Measurements from ENCODE around the gene OR2H1.
"Not testable (repeated sequence)": the region's sequence is repeated elsewhere in the genome, so short reads cannot be mapped to it uniquely, and the experiment has no call there.

Gene OR2H1

DNA sequence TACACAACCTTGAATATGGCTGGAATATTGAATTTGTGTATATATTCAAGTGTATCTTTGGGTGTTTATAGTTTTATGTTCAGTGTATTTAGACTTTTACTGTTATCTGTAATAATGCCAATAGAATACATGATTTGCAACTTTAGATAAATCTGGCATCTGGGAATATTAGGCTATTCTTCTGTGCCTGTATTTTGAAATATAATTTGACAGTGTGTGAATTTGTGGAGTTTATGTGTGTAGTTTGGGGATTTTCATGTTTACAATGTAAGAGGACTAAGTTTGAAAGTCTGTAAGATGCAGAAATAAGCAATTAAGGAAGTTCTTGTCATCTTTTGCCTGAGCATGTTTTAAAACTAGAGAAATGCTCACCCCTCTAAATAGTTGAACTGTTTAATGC, 17.9 kb upstream of the OR2H1 start, which contains the start of gene OR10C1:
OR10C1 (plus strand) TSS at position 301 of the 400 bp plus-strand sequence. CDS start 710 bp downstream, outside the sequence.
- TF ChIP-seq, protein P1, sequence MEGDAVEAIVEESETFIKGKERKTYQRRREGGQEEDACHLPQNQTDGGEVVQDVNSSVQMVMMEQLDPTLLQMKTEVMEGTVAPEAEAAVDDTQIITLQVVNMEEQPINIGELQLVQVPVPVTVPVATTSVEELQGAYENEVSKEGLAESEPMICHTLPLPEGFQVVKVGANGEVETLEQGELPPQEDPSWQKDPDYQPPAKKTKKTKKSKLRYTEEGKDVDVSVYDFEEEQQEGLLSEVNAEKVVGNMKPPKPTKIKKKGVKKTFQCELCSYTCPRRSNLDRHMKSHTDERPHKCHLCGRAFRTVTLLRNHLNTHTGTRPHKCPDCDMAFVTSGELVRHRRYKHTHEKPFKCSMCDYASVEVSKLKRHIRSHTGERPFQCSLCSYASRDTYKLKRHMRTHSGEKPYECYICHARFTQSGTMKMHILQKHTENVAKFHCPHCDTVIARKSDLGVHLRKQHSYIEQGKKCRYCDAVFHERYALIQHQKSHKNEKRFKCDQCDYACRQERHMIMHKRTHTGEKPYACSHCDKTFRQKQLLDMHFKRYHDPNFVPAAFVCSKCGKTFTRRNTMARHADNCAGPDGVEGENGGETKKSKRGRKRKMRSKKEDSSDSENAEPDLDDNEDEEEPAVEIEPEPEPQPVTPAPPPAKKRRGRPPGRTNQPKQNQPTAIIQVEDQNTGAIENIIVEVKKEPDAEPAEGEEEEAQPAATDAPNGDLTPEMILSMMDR (conservative IDR thresholded peaks at IDR 0.05; ENCODE audit: control insufficient read depth, insufficient read depth, low read depth, low read length), result no peak
- no peak for DNase-seq (ENCODE audit: low read depth)
- H3K4me3 ChIP-seq (ENCODE audit: control insufficient read depth, low read depth, low read length), result no peak within 1 kb of the TSS

DNA sequence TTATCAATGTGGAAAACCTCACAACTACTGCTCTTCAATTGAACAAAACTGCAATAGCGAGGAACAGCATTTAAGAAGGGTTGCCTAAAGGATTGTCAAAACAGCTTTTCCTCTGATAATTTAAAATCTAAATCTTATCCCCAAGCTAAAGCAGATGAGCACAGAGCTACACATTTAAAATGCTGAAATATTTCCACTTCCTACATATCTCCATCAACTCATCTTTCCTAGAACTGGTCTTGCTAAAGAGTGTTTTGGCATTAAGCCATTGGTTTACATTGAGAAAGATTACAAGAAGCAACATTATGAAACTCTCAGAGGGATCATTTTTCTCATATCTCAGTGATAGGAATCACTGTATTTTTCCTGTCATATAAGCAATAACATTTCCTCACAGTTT, 14.2 kb upstream of the OR2H1 start:
- no peak for DNase-seq (ENCODE audit: low read depth)
- TF ChIP-seq, protein P1 (conservative IDR thresholded peaks at IDR 0.05; ENCODE audit: control insufficient read depth, insufficient read depth, low read depth, low read length), result no peak
- H3K4me3 ChIP-seq (ENCODE audit: control insufficient read depth, low read depth, low read length), result no peak overlapping the region

DNA sequence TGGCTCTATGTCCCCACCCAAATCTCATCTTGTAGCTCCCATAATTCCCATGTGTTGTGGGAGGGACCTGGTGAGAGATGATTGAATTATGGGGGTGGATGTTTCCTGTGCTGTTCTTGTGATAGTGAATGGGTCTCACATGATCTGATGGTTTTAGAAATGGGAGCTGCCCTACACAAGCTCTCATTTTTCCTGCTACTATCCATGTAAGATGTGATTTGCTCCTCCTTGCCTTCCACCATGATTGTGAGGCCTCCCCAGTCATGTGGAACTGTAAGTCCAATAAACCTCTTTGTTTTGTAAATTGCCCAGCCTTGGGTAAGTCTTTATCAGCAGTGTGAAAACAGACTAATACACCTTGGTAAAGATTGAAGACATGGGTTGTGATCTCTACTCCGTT, 12.9 kb upstream of the OR2H1 start:
- not testable (repeated sequence) for H3K4me3 ChIP-seq (ENCODE audit: control insufficient read depth, low read depth, low read length); DNase-seq (ENCODE audit: low read depth)

DNA sequence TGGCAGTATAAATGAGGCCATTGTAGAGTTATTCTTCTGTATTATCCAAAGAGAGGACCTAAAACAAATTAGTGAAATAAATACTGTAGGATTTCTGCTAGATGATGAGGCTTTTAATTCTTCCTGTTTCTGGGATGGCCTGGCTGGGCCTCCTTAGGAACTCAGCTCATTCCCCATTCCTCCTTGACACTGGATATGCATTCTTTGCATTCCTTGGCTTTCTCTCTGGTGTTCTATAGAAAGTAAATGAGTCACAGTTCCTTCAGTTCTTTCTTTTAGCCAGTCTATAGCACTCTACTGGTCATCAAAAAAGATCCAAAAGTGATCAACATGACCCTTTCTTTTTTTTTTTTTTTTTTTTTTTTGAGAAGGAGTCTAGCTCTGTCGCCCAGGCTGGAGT, 9.3 kb upstream of the OR2H1 start:
- DNase-seq (ENCODE audit: low read depth), result no peak
- H3K4me3 ChIP-seq (ENCODE audit: control insufficient read depth, low read depth, low read length), result no peak overlapping the region
- TF ChIP-seq, protein P1 (conservative IDR thresholded peaks at IDR 0.05; ENCODE audit: control insufficient read depth, insufficient read depth, low read depth, low read length), result no peak

DNA sequence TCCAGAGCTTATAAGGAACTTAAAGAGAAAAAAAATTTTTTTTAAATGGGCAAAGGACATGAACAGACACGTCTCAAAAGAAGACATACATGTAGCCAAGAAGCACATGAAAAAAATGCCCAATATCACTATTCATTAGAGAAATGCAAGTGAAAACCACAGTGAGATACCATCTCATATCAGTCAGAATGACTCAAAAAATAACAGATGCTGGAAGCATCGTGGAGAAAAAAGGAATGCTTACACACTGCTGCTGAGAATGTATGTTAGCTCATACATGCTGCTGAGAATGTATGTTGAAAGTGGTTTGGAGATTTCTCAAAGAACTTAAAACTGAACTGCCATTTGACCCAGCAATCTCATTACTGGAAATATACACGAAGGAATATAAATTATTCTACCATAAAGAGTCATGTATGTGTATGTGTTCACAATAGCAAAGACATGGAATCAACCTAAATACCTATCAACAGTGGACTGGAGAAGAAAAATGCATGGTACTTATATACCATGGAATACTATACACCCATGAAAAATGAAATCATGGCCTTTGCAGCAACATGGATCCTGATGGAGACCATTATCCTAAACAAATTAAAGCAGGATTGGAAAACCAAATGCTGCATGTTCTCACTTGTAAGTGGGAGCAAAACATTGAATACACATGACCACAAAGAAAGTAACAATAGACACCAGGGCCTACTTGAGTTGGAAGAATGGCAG, 5.3 kb upstream of the OR2H1 start:
- TF ChIP-seq, protein P1 (conservative IDR thresholded peaks at IDR 0.05; ENCODE audit: control insufficient read depth, insufficient read depth, low read depth, low read length), result no peak
- H3K4me3 ChIP-seq (ENCODE audit: control insufficient read depth, low read depth, low read length), result no peak overlapping the region

DNA sequence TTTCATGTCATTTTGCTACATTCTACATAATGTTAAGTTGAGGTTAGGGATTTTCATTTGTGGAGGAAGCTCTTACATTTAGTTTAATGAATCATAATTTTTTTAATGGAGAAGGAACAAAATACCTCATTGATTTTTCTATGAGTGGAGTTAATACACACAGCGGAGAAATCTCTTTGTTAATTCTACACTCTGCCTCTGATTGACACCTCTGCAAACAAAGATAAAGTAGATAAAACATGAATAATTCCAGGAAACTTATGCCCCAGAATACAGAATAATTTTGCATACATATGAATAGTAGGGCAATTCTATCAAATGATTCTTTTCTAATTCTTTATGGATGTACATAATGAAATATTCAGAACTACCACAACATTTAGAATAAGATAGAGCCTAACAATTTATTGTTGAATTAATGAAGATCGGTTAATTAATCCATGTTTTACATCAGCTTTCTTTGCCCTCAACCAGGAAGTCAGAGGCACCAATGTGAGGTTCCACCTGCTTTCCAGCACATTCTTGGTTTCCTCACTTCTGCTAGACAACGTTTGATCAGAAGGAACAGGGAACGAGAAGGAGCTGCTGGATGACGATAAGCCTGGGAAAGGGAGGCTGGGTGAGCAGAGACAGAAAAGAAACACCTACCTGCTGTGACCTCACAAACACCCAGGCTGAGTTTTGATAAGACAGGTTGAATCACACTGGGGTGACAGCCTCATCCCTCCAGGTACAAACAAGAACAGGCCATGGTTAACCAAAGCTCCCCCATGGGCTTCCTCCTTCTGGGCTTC, 4.3 kb downstream of the OR2H1 start:
- no peak overlapping the region for H3K4me3 ChIP-seq (ENCODE audit: control insufficient read depth, low read depth, low read length)
- TF ChIP-seq, protein P1 (conservative IDR thresholded peaks at IDR 0.05; ENCODE audit: control insufficient read depth, insufficient read depth, low read depth, low read length), result no peak
- DNase-seq (ENCODE audit: low read depth), result no peak

More for the DNA sequence above, 5.3 kb upstream of the OR2H1 start:
- DNase-seq (ENCODE audit: low read depth), result no peak

DNA sequence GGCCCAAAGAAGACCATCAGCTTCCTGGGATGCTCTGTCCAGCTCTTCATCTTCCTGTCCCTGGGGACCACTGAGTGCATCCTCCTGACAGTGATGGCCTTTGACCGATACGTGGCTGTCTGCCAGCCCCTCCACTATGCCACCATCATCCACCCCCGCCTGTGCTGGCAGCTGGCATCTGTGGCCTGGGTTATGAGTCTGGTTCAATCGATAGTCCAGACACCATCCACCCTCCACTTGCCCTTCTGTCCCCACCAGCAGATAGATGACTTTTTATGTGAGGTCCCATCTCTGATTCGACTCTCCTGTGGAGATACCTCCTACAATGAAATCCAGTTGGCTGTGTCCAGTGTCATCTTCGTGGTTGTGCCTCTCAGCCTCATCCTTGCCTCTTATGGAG, 5.1 kb downstream of the OR2H1 start:
- TF ChIP-seq, protein P1 (conservative IDR thresholded peaks at IDR 0.05; ENCODE audit: control insufficient read depth, insufficient read depth, low read depth, low read length), result no peak
- H3K4me3 ChIP-seq (ENCODE audit: control insufficient read depth, low read depth, low read length), result no peak overlapping the region
- DNase-seq (ENCODE audit: low read depth), result no peak

All from fibroblast of mammary gland (primary cell).